ENCODE measurements around the gene CDH24.

Gene CDH24

GRCh38 chr14:23044840-23045239 lies 12.5 kb downstream of the CDH24 start:
- DNase-seq = no peak

DNA sequence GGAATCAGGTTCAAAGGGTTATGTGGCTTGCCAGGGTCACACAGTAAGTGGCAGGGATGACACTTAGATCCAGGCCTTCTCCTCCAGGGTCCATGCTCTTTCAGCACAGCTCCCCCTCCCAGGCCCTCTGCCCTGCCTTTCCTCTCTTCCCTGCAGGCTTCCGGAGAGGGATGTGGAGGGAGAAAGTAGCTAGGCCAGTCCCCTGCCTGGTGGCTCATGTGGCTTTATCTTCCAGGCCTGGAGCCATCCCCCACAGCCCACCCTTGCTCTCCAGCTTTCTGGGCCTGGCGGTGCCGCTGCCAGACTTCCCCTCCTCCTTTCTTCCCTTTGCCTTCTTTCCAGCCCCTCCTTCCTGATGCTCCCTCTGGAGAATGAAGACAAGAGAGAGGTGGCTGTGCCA lies 13.6 kb downstream of the CDH24 start:
- DNase-seq = no peak

GRCh38 chr14:23043145-23043544 lies 14.2 kb downstream of the CDH24 start:
- no peak for DNase-seq

GRCh38 chr14:23042162-23042965 lies 15.0 kb downstream of the CDH24 start, which contains the start of gene PSMB11:
TSS of gene PSMB11 (plus strand) at chr14:23042212. CDS start at chr14:23042226, 14 bp downstream.
- DNase-seq = no peak

DNA sequence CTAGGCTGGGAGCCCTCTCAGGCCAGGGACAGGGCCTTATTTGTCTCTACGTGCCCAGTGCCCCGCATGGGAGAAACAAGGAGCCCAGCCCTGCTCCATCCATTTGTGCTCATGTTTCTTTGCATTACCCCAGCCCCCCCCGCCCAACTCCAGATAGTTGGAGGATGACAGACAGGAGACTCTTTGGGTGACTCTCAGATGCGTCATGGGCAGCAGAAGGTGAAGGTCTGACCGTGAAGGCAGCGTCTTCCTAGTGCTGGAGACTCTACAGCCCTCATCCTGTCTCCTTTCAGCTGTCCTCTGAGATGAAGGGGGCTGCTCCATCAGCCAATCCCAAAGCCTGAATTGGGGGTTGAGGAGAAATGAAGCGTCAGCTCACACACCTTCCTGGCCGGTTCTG lies 15.6 kb downstream of the CDH24 start:
- DNase-seq = peak; percentile 29

GRCh38 chr14:23040100-23040499 lies 17.2 kb downstream of the CDH24 start:
- no peak for DNase-seq

- DNase-seq = no peak
These were observed 21.8 kb downstream of the CDH24 start for GRCh38 chr14:23035303-23036144.

GRCh38 chr14:23034498-23035302 lies 22.6 kb downstream of the CDH24 start, which contains the start of gene PSMB5:
TSS of gene PSMB5 (minus strand) at chr14:23034900. CDS start at chr14:23034881, 19 bp downstream.
- peak; percentile 93 for DNase-seq

GRCh38 chr14:23033801-23034497 lies 23.4 kb downstream of the CDH24 start:
- DNase-seq = no peak

DNA sequence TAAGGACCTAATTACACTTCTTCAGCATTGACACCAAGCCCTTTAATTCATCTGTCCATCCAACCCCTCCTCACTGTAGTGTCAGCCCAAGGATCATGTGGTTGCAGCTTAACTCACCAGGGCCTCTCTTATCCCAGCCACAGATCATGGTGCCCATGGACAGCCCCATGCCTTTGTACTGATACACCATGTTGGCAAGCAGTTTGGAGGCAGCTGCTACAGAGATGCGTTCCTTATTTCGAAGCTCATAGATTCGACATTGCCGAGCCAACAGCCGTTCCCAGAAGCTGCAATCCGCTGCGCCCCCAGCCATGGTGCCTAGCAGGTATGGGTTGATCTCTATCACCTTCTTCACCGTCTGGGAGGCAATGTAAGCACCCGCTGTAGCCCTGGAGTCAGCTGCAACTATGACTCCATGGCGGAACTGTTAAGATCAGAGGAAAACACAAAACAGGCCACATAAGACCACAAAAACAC lies 24.0 kb downstream of the CDH24 start:
- no peak for DNase-seq

GRCh38 chr14:23030936-23031335 lies 26.4 kb downstream of the CDH24 start:
- DNase-seq = no peak

GRCh38 chr14:23028799-23029198 lies 28.5 kb downstream of the CDH24 start:
- no peak for DNase-seq

- no peak for DNase-seq
These were observed 32.0 kb downstream of the CDH24 start for GRCh38 chr14:23025151-23025814.

- DNase-seq = no peak
These were observed 32.7 kb downstream of the CDH24 start for GRCh38 chr14:23024612-23025075.

DNA sequence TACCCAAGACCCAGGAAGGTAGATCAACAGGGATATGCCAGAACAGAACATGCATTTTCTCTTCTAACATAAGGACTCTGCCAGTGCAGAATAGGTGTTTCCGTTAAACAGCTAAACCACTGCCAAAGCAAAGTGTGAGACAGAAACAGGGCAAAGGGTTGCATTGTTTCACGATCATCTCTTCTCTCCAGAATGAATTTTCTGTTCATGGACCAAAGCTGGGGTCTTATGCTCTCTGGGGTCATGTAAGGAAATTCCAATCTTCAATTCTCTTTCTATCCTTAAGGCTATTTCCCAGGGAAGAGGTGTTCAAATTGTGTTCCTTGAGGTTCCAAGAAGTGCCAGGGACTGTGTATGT lies 33.5 kb downstream of the CDH24 start:
- DNase-seq = no peak

GRCh38 chr14:23023022-23023794 lies 34.1 kb downstream of the CDH24 start:
- no peak for DNase-seq

DNA sequence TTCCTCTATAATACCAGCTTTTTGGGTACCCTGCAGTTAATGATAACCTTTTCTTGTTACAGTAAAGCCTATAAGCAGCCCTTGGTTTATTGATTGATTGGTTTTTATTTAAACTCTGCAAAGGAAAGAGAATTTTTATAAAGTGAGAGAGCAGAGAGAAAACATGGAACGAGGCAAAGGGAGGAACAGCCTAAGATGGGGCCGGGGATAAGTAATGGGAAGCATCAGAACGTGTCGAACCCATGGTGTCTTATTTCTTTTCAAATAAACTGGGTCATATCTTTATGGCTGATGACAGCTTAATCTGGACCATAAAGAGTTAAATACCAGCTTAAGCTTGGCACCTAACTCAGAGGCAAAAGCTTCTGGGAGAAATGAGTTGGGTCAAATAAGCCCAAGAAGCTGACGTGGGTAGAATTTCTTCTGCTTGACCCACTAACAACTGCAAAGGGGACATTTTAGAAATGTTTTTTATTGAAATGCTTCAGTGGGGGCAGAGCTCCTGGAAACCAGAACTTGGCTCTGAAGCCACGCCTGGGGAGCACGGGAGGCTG lies 35.4 kb downstream of the CDH24 start:
- DNase-seq = no peak

GRCh38 chr14:23021434-23021833 lies 35.9 kb downstream of the CDH24 start:
- no peak for DNase-seq

DNA sequence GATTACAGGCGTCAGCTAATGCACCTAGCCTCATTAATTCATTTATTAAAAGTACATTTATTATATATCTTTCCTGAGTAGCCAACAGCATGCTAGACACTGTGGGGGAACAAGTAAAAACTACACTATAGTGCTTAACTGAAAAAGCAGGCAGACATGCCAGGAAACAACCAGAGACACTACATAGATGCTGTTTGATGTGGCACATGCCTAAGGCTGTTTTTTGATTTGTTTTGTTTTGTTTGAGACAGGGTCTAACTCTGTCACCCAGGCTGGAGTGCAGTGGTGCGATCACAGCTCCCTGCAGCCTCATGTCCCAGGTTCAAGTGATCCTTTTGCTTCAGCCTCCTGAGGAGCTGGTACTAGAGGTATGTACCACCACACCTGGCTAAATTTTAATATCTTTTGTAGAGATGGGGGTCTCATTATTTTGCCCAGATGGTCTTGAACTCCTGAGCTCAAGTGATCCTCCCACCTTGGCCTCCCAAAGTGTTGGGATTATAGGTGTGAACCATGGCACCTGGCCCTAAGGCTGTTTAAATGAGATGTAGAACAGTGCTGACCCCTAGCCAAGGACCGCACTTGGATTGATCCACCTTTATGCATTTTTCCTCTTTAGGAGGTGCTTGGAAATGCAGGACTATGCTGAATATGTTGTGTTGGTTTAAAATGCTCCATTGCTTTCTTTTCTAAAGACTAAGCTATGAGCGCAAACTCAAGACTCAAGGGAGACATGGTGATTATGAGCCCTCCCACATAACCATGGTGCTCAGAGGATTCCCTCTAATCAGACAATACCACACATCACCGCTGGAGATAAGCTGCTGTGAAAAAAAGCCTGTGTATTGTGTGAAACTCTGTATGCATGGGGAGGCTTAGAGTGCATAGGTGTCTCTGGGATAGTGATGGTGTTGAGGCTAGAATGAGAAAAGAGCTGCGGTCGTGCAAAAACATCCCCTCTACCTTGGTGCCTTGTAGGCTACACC lies 36.9 kb downstream of the CDH24 start:
- no peak for DNase-seq
